Measurements from ENCODE around the gene RAF1. TPM values are rescaled to one million over a fixed set of nuclear protein-coding genes. Genes with fewer than 3 reads are reported as not detected.
A peak's percentile ranks its signal among the peaks of the same experiment; 100 is the strongest.

RAF1 gene
- total RNA-seq, 4 donors from 2014 or later, result 73.2 to 107 (median 84.2) TPM

DNA sequence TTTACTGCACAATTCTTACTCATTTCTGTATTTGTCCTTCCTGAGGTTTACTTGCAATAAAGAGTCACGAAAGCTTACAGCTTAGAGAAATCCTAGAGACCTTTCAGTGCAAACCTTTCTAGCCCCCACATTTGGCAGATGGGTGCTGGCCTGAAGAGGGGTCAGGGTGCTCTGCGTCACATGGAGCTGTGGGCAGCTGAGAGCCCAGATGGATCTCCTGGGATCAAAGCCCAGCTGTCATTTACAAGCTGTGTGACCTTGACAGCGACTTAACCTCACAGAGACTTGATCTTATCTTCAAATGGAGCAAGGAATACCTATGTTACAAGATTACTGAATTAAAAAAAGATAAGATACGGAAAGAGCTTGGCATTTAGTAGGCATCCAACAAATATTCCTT is 24.0 kb upstream of the RAF1 start:
- TF ChIP-seq, protein P1, sequence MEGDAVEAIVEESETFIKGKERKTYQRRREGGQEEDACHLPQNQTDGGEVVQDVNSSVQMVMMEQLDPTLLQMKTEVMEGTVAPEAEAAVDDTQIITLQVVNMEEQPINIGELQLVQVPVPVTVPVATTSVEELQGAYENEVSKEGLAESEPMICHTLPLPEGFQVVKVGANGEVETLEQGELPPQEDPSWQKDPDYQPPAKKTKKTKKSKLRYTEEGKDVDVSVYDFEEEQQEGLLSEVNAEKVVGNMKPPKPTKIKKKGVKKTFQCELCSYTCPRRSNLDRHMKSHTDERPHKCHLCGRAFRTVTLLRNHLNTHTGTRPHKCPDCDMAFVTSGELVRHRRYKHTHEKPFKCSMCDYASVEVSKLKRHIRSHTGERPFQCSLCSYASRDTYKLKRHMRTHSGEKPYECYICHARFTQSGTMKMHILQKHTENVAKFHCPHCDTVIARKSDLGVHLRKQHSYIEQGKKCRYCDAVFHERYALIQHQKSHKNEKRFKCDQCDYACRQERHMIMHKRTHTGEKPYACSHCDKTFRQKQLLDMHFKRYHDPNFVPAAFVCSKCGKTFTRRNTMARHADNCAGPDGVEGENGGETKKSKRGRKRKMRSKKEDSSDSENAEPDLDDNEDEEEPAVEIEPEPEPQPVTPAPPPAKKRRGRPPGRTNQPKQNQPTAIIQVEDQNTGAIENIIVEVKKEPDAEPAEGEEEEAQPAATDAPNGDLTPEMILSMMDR (IDR thresholded peaks at IDR 0.05), result no peak
- no peak for TF ChIP-seq POLR2A (IDR thresholded peaks at IDR 0.05)
- no peaks in the 10 kb centered on the region for H3K9me3 ChIP-seq
- intact Hi-C loops (cut with DNase I), result no loop called here
- H3K4me3 ChIP-seq, result no peak overlapping the region
- H3K4me1 ChIP-seq, result no peaks in the 10 kb centered on the region
- 76 to 82% methylated on average over 4 of the region's 4 CpGs for WGBS, 2 donors
- peaks cover 0 to 4% (median 0%) of the 10 kb centered on the region in 4 donors for H3K27me3 ChIP-seq
- no peaks in the 10 kb centered on the region for H3K36me3 ChIP-seq
- H3K27ac ChIP-seq, result no peak overlapping the region
- DNase-seq, result no peak

DNA sequence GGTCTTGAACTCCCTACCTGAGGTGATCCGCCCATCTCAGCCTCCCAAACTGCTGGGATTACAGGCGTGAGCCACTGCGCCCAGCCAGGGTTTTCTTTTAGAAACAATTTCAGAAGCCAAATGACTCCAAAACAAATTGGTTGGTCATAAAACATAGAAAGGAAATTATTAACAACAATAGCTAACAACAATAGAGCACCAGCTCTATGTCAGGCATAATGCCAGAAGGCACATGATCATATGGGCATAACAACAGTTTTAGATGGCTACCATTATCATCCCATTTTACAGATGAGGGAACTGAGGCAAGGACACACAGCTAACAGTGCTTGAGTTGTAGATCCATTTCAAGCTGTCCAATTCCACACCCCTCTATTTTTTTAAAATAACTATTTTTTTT is 22.2 kb upstream of the RAF1 start:
- Histone ChIP-seq H3K4me1 (peaks cover 0 to 4% (median 0%) of the 10 kb centered on the region in 3 donors), H3K27me3 (peaks cover 0 to 4% (median 0%) of the 10 kb centered on the region in 4 donors), H3K4me3 (no peak overlapping the region), H3K27ac (no peak overlapping the region), H3K9me3 (no peaks in the 10 kb centered on the region), H3K36me3 (no peaks in the 10 kb centered on the region)
- no peak for DNase-seq
- intact Hi-C loops (cut with DNase I), result no loop called here
- TF ChIP-seq, protein P1 (IDR thresholded peaks at IDR 0.05), result no peak
- no peak for TF ChIP-seq POLR2A (IDR thresholded peaks at IDR 0.05)
- WGBS, 2 donors, result no CpG with 5 or more reads among the region's 3 CpGs

DNA sequence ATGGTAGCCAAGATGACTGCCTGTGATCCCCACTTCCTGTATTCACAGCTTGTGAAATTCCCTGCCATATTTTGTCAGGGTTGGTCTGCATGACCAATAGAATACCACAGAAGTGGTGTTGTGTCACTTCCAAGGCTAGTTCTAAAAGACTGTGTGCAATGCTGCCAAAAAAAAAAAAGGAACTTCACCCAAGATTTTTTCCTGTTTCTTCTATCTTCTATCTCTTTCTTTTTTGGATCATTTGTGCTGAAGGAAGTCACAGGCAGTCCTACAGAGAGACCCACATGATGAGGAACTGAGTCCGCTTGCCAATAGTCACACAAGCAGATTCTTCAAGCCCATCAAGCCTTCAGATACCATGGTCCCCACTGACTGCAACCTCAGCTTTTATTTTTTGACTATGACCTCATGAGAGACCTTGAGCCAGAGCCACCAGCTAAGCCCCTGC is 18.1 kb upstream of the RAF1 start:
- Histone ChIP-seq H3K27me3 (no peaks in the 10 kb centered on the region), H3K4me3 (no peak overlapping the region), H3K9me3 (no peaks in the 10 kb centered on the region), H3K27ac (peak overlapping the region in 3 of 4 donors; percentile 2 to 76 (median 54)), H3K36me3 (no peaks in the 10 kb centered on the region), H3K4me1 (peaks cover 0 to 4% (median 2%) of the 10 kb centered on the region in 3 donors)
- no peak for TF ChIP-seq POLR2A (IDR thresholded peaks at IDR 0.05)
- TF ChIP-seq, protein P1 (IDR thresholded peaks at IDR 0.05), result no peak
- intact Hi-C loops (cut with DNase I), result no loop called here
- WGBS, 2 donors, result 62 to 81% methylated on average over 1 of the region's 1 CpG
- DNase-seq, result no peak

DNA sequence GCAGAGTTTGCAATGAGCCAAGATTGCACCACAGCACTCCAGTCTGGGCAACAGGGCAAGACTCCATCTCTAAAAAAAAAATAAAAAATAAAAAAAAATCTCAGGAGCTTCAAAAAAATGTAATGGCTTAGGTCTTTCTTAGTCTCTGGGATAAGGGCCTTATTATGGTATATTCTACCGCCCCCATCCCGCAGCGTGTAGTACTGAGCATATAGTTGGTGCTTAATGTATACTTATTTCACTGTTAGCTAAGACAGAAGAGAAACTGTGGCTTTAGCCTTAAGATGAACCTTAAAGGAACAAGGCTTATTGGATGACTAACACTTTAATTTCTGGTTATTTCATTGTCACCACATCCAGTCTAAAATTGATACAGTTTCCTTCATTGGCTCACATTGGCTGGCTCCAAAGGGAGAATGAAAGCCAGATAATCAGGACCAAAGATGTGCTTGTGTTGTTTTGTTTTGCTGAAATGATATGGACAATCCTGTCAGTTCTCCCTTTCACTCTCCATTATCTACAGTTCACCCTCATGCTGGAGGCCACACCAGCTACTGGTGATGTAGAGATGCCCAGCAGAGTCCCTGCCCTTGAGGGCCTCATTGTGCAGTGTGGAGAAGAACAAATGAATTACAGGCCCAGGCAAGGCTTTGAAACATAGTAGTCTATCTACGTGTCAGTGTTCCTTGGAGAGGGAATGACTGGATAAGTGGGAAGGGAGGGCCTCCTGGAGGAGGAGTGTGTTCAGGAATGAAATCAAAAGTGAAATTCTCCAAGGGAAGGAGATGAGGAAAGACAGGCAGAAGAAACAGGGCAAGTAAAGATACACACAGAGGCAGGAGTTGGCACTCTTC is 17.4 kb upstream of the RAF1 start:
- no peaks in the 10 kb centered on the region for H3K36me3 ChIP-seq
- no peaks in the 10 kb centered on the region for H3K27me3 ChIP-seq
- H3K4me3 ChIP-seq, result no peak overlapping the region
- H3K9me3 ChIP-seq, result no peaks in the 10 kb centered on the region
- TF ChIP-seq, protein P1 (IDR thresholded peaks at IDR 0.05), result no peak
- no peak for TF ChIP-seq POLR2A (IDR thresholded peaks at IDR 0.05)
- intact Hi-C loops (cut with DNase I), result no loop called here
- peaks cover 0 to 5% (median 4%) of the 10 kb centered on the region in 3 donors for H3K4me1 ChIP-seq
- 79 to 85% methylated on average over 4 of the region's 4 CpGs for WGBS, 2 donors
- no peak for DNase-seq
- peak overlapping the region in 3 of 4 donors; percentile 2 to 76 (median 54) for H3K27ac ChIP-seq

DNA sequence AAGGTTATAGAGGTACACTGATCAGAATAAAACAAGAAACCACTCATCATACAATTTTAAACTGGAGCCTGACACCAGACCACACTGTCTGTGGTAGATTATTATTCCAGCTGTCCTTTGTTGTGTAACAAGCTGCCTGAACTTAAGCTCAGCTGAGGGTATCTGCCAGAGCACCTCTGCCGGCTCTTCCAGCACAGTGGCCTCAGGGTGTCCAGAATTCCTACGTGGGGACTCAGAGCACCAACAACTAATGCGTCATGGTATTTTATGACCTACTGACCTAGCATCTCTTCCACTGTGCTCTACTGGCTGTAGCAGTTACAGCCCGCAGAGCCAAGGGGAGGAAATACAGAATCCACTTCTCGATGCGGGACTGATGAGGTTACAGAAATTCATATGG is 15.6 kb upstream of the RAF1 start:
- WGBS, 2 donors, result 62 to 69% methylated on average over 5 to 6 of the region's 6 CpGs
- no peaks in the 10 kb centered on the region for H3K36me3 ChIP-seq
- H3K4me3 ChIP-seq, result no peak overlapping the region
- peaks cover 0 to 5% (median 4%) of the 10 kb centered on the region in 3 donors for H3K4me1 ChIP-seq
- intact Hi-C loops (cut with DNase I), result no loop called here
- no peak for DNase-seq
- TF ChIP-seq POLR2A (IDR thresholded peaks at IDR 0.05), result no peak
- H3K9me3 ChIP-seq, result no peaks in the 10 kb centered on the region
- H3K27ac ChIP-seq, result no peak overlapping the region
- no peaks in the 10 kb centered on the region for H3K27me3 ChIP-seq
